Tibial artery (tissue), 4 donors: Measurements from ENCODE around the gene PCSK1.

Experiments
- DNase-seq, 2 donors: peaks; one replicate each; pipeline ENCODE4 v3.0.0-alpha.2; 2019
- H3K27ac ChIP-seq, 2 donors: fragments of 200-600 bp; sonication (generic) in 1 of 2; 1 replicate in 1 of 2; 2 replicates in 1 of 2; pipeline ENCODE4 v1.5.1; 2018 to 2019; ENCODE audit warnings: mild to moderate bottlenecking in 1 of 2
- H3K27me3 ChIP-seq, 2 donors: fragments of 200-600 bp; sonication (generic) in 1 of 2; one replicate each; pipeline versions ENCODE4 v1.5.1 to v1.6.0; 2016 to 2019
- H3K36me3 ChIP-seq, 3 donors: fragments of 200-600 bp; sonication (generic) in 2 of 3; one replicate each; pipeline ENCODE4 v1.5.1; 2016 to 2019; ENCODE audit warnings: mild to moderate bottlenecking in 2 of 3
- H3K4me1 ChIP-seq, 4 donors: fragments of 200-600 bp; sonication (generic) in 2 of 4; 1 replicate in 3 of 4; 2 replicates in 1 of 4; pipeline ENCODE4 v1.5.1; 2016 to 2019
- H3K4me3 ChIP-seq, 2 donors: fragments of 200-600 bp; sonication (generic) in 1 of 2; 1 replicate in 1 of 2; 2 replicates in 1 of 2; pipeline ENCODE4 v1.5.1; 2018 to 2019; ENCODE audit warnings: mild to moderate bottlenecking in 2 of 2
- H3K9me3 ChIP-seq, 3 donors: fragments of 200-600 bp; sonication (generic) in 1 of 3; one replicate each; pipeline ENCODE4 v1.5.1; 2016 to 2019
- CTCF ChIP-seq, 2 experiments: fragments of 200-600 bp in 1 of 2; fragments of 450-650 bp in 1 of 2; IDR thresholded peaks; one replicate each; pipeline ENCODE4 v1.5.1; 2017 to 2019; ENCODE audit warnings: antibody characterized with exemption in 2 of 2, mild to moderate bottlenecking in 1 of 2, moderate library complexity in 1 of 2
- intact Hi-C: fragments of 100-400 bp; cut with DNase I; formaldehyde crosslinking; loops from one replicate; pipeline ENCODE4 v1.15.0; 2023; ENCODE audit warnings: low total_unique reads

PCSK1 gene

DNA sequence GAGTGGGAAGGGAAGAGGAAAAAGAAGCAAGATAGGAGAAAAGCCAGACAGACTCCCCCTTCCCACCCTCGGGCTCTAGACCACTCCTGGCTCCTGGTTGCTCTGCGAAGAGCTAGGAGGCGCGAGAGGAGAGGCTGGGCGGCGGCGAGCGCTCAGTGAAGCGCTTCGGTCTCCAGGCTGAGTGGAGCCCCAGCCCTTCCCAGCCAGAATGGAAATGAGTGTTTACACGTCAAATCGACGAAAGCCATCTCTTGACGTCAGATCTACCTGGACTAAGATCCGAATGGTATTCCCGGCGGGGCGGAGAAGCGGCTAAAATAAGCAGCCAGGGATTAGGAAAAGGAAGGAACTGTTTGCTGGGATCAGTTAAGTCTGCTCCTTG is at the start of gene PCSK1:
Gene PCSK1, minus strand, starts transcription at position 183 of the 382 bp plus-strand sequence. CDS start 206 bp downstream, outside the sequence.
- DNase-seq: no peak
- no peak for TF ChIP-seq CTCF (IDR thresholded peaks at IDR 0.05)
- peak within 1 kb of the TSS; percentile 6 to 28 for H3K4me3 ChIP-seq
- H3K36me3 ChIP-seq: no peaks in the 10 kb centered on the region
- peaks cover 0 to 32% of the 10 kb centered on the region in 2 donors for H3K27me3 ChIP-seq
- intact Hi-C loops: no loop called here
- no peaks in the 10 kb centered on the region for H3K9me3 ChIP-seq
- no peak within 1 kb of the TSS for H3K27ac ChIP-seq
- peaks cover 0 to 37% (median 23%) of the 10 kb centered on the region in 4 donors for H3K4me1 ChIP-seq

DNA sequence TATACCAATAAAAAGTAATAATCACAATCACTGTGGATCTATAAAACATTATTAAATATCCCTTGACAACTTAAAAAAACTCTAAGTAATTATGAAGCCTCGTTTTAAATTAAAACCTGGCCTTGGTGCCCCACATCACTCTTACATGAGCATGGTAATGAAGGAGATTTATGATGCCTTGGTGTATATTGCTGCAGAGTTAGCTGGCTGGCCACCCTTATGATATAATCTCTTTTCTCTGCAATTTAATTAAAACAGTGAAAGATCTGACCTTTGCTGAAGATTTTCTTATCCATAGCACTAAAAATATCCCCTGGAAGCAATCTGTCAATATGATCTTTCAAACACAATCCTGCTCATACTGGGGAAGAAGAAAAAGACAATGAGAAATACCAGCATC is 48.8 kb upstream of the PCSK1 start:
- no peaks in the 10 kb centered on the region for H3K36me3 ChIP-seq
- no peak for TF ChIP-seq CTCF (IDR thresholded peaks at IDR 0.05)
- no peaks in the 10 kb centered on the region for H3K4me1 ChIP-seq
- H3K27ac ChIP-seq: no peak overlapping the region
- H3K27me3 ChIP-seq: no peaks in the 10 kb centered on the region
- intact Hi-C loops: no loop called here
- no peak for DNase-seq
- H3K4me3 ChIP-seq: no peak overlapping the region
- H3K9me3 ChIP-seq: no peaks in the 10 kb centered on the region

DNA sequence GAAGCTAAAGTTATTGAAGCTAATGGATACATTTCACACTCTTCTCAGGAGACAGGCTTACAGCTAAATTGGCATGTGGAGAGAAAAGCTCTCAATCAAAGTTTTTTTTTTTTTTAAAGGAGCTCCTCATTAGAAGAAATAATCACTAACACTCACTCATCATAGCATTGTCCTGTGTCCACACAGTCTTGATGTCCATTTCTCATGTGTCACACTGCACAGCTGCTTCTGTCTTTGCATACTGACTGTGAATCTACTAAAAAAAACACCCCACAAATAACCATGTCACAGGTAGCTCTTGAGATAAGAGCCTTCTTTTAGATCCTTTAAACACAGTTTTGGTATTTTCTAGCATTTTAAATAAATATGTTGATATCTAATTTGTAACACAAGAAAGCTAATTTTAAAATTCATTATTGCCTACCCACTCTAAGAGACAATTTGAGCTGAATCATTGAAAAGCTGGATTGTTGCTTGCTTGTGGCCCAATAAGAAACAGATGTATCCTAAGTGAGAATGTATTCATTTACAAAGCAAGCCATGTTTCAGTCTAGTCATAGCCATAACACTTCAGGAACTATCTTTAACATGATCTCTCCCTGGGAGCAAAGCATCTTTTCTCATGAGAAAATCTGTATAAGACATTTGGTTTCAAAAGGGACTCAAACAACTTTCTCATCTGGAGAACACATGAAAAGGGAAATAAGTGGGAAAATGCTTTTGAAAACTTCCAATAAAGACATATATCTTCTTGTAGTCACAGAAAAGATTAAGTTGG is 48.1 kb upstream of the PCSK1 start:
- intact Hi-C loops: no loop called here
- Histone ChIP-seq H3K4me3 (no peak overlapping the region), H3K27ac (no peak overlapping the region), H3K4me1 (no peaks in the 10 kb centered on the region), H3K9me3 (no peaks in the 10 kb centered on the region), H3K27me3 (no peaks in the 10 kb centered on the region), H3K36me3 (no peaks in the 10 kb centered on the region)
- no peak for TF ChIP-seq CTCF (IDR thresholded peaks at IDR 0.05)
- DNase-seq: no peak

- no peak for TF ChIP-seq CTCF (IDR thresholded peaks at IDR 0.05)
- no peak for DNase-seq
- Histone ChIP-seq H3K9me3 (no peaks in the 10 kb centered on the region), H3K27ac (no peak overlapping the region), H3K4me3 (no peak overlapping the region), H3K27me3 (no peaks in the 10 kb centered on the region), H3K4me1 (no peaks in the 10 kb centered on the region), H3K36me3 (no peaks in the 10 kb centered on the region)
- intact Hi-C loops: no loop called here
Measured at GRCh38 chr5:96478983-96479382, 45.9 kb upstream of the PCSK1 start.

DNA sequence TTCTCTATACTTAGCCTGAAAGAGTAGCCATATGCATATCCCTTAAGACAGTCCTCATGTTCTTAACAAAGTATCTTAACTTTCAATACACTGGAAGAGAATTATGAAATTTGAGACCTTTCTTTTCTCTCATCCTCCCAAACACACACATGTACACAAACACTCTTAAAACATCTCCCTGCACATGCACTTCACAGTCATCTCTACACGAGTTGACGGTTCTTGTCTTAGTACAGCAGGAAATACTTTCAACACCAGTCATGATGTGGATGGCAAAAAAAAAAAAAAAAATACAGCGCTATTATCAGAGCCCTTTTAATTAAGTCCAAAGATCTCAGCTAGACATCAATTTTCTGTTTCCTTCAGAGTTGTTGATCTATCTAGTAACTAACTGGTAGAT is 43.6 kb upstream of the PCSK1 start:
- no peaks in the 10 kb centered on the region for H3K9me3 ChIP-seq
- H3K4me1 ChIP-seq: no peaks in the 10 kb centered on the region
- no peaks in the 10 kb centered on the region for H3K27me3 ChIP-seq
- H3K4me3 ChIP-seq: no peak overlapping the region
- no peaks in the 10 kb centered on the region for H3K36me3 ChIP-seq
- DNase-seq: no peak
- no peak for TF ChIP-seq CTCF (IDR thresholded peaks at IDR 0.05)
- intact Hi-C loops: no loop called here
- H3K27ac ChIP-seq: no peak overlapping the region
